A549 (cell line): ENCODE measurements around the gene PDE3A. TPM values are rescaled to one million over a fixed set of nuclear protein-coding genes. Genes with fewer than 3 reads are reported as not detected.

ENCODE experiments used
- ATAC-seq, 2 experiments: fragments of 200-7000 bp in 1 of 2; fragments of >200 bp in 1 of 2; cut with Nextera tagmentation in 1 of 2; cut with Tn5 transposase in 1 of 2; 3 replicates each; pipeline versions ENCODE4 v1.8.0 to v1.9.1; 2018 to 2020; ENCODE audit warnings: mild to moderate bottlenecking in 1 of 2, moderate library complexity in 1 of 2
- CTCF ChIA-PET: fragments of 300-600 bp; sonication (Branson Sonifier 250); formaldehyde crosslinking; extraction: SDS; loops from one replicate; lab custom pipeline; 2021; ENCODE audit warnings: antibody characterized with exemption, inconsistent platforms; lab: Yijun Ruan, JAX
- POLR2A ChIA-PET: fragments of 350-600 bp; formaldehyde crosslinking; extraction: SDS; loops from one replicate; lab custom pipeline; 2021; ENCODE audit warnings: antibody characterized with exemption, inconsistent platforms; lab: Yijun Ruan, JAX
- DNase-seq, 2 experiments: peaks; one replicate each; pipeline versions ENCODE4 v3.0.0 to v3.0.0-alpha.2; 2011 to 2016; ENCODE audit warnings: low read depth in 1 of 2, low spot score in 1 of 2
- FAIRE-seq: peaks from 2 replicates; lab custom pipeline; 2011; peaks lifted over from hg19 to GRCh38; lab: Jason Lieb, UNC
- H3K27ac ChIP-seq, 2 experiments: fragments of >200 bp; sonication (Bioruptor Twin); formaldehyde crosslinking; 3 replicates each; pipeline ENCODE4 v1.5.1; 2016 to 2017
- H3K4me1 ChIP-seq: fragments of >200 bp; sonication (Bioruptor Twin); formaldehyde crosslinking; 3 replicates; pipeline ENCODE4 v1.6.1; 2016
- H3K4me2 ChIP-seq: fragments of >200 bp; sonication (Bioruptor Twin); formaldehyde crosslinking; 3 replicates; pipeline ENCODE4 v1.6.1; 2016
- H3K4me3 ChIP-seq: fragments of >200 bp; sonication (Bioruptor Twin); formaldehyde crosslinking; 3 replicates; pipeline ENCODE4 v1.5.1; 2016
- H3K9me3 ChIP-seq: fragments of >200 bp; sonication (Bioruptor Twin); formaldehyde crosslinking; 3 replicates; pipeline ENCODE4 v1.6.1; 2016
- ATOH8 ChIP-seq: fragments of 250-450 bp; sonication (Bioruptor Pico); IDR thresholded peaks from 2 replicates; pipeline ENCODE4 v1.5.0; 2020; ENCODE audit warnings: low read depth, mild to moderate bottlenecking, moderate library complexity
- BHLHE40 ChIP-seq: IDR thresholded peaks from 2 replicates; pipeline ENCODE4 v1.6.1; 2012; ENCODE audit warnings: low read depth, low read length, inconsistent platforms
- CBX2 ChIP-seq: fragments of 200-600 bp; sonication (generic); IDR thresholded peaks from 2 replicates; pipeline ENCODE4 v1.6.1; 2016; ENCODE audit warnings: low read depth, mild to moderate bottlenecking, borderline replicate concordance
- CEBPB ChIP-seq, 2 experiments: fragments of >200 bp in 1 of 2; sonication (Bioruptor Twin) in 1 of 2; formaldehyde crosslinking in 1 of 2; IDR thresholded peaks; 2 replicates each; pipeline ENCODE4 v1.6.1; 2012 to 2016
- CHD4 ChIP-seq: fragments of 200-600 bp; sonication (generic); IDR thresholded peaks from 2 replicates; pipeline ENCODE4 v1.6.1; 2016; ENCODE audit warnings: antibody characterized with exemption, mild to moderate bottlenecking, borderline replicate concordance
- EHF ChIP-seq: fragments of 250-450 bp; sonication (Bioruptor Pico); IDR thresholded peaks from 2 replicates; pipeline ENCODE4 v1.5.0; 2020; ENCODE audit warnings: mild to moderate bottlenecking
- EP300 ChIP-seq, 2 experiments: fragments of >200 bp; sonication (Bioruptor Twin); formaldehyde crosslinking; IDR thresholded peaks; 2 replicates in 1 of 2; 3 replicates in 1 of 2; pipeline ENCODE4 v1.6.1; 2016 to 2017
- HES2 ChIP-seq: fragments of >200 bp; sonication (Bioruptor Twin); formaldehyde crosslinking; IDR thresholded peaks from 2 replicates; pipeline ENCODE4 v1.6.1; 2016
- HEYL ChIP-seq: fragments of 250-450 bp; sonication (Bioruptor Pico); IDR thresholded peaks from 2 replicates; pipeline ENCODE4 v1.8.0; 2021; ENCODE audit warnings: mild to moderate bottlenecking, moderate library complexity
- HOXA7 ChIP-seq: fragments of 250-450 bp; sonication (Bioruptor Pico); IDR thresholded peaks from 2 replicates; pipeline ENCODE4 v1.5.0; 2020; ENCODE audit warnings: mild to moderate bottlenecking, moderate library complexity
- JUN ChIP-seq, 2 experiments: fragments of >200 bp; sonication (Bioruptor Twin); formaldehyde crosslinking; IDR thresholded peaks; 2 replicates in 1 of 2; 3 replicates in 1 of 2; pipeline ENCODE4 v1.6.1; 2016 to 2017
- KDM5A ChIP-seq: fragments of 200-600 bp; sonication (generic); IDR thresholded peaks from 2 replicates; pipeline ENCODE4 v1.6.1; 2016; ENCODE audit warnings: antibody characterized with exemption, mild to moderate bottlenecking
- MAZ ChIP-seq: fragments of 150-350 bp; IDR thresholded peaks from 2 replicates; pipeline ENCODE4 v1.6.1; 2014; ENCODE audit warnings: antibody characterized with exemption, low read depth, low read length, borderline replicate concordance
- MYC ChIP-seq: IDR thresholded peaks from 2 replicates; pipeline ENCODE4 v1.6.1; 2012; ENCODE audit warnings: mild to moderate bottlenecking, inconsistent platforms, low read length, improper control_type of control experiment, borderline replicate concordance
- NPAS2 ChIP-seq: fragments of 250-450 bp; sonication (Bioruptor Pico); IDR thresholded peaks from 2 replicates; pipeline ENCODE4 v1.8.0; 2022; ENCODE audit warnings: mild to moderate bottlenecking, moderate library complexity, borderline replicate concordance
- PHF8 ChIP-seq: fragments of 200-600 bp; sonication (generic); IDR thresholded peaks from 2 replicates; pipeline ENCODE4 v1.6.1; 2016; ENCODE audit warnings: low read depth, mild to moderate bottlenecking, antibody characterized with exemption, moderate library complexity, borderline replicate concordance
- RAD21 ChIP-seq, 2 experiments: fragments of >200 bp in 1 of 2; sonication (Bioruptor Twin) in 1 of 2; formaldehyde crosslinking in 1 of 2; IDR thresholded peaks in 1 of 2; conservative IDR thresholded peaks in 1 of 2; 2 replicates in 1 of 2; 3 replicates in 1 of 2; pipeline ENCODE4 v1.6.1; 2012 to 2018; ENCODE audit warnings: inconsistent platforms in 1 of 2
- REST ChIP-seq: fragments of 200-600 bp; sonication (generic); IDR thresholded peaks from 2 replicates; pipeline ENCODE4 v1.6.1; 2016; ENCODE audit warnings: antibody characterized with exemption, mild to moderate bottlenecking, moderate library complexity
- RFX5 ChIP-seq: fragments of 450-650 bp; IDR thresholded peaks from 2 replicates; pipeline ENCODE4 v1.7.1; 2014; ENCODE audit warnings: antibody characterized with exemption, mild to moderate bottlenecking, moderate library complexity
- TP53 ChIP-seq: fragments of 250-450 bp; sonication (Bioruptor Pico); IDR thresholded peaks from 2 replicates; pipeline ENCODE4 v1.5.0; 2021; ENCODE audit warnings: mild to moderate bottlenecking, moderate library complexity
- ZNF302 ChIP-seq: fragments of 250-450 bp; sonication (Bioruptor Pico); IDR thresholded peaks from 2 replicates; pipeline ENCODE4 v1.9.0; 2021; ENCODE audit warnings: inconsistent platforms, mild to moderate bottlenecking, moderate library complexity
- ZSCAN20 ChIP-seq: fragments of 250-450 bp; sonication (Bioruptor Pico); IDR thresholded peaks from 2 replicates; pipeline ENCODE4 v1.8.0; 2022; ENCODE audit warnings: mild to moderate bottlenecking, moderate library complexity
- WGBS: methylation state at CpG from one replicate; pipeline ENCODE4 v1.1.6; 2017; ENCODE audit errors: missing lambda C conversion rate; 5-methylcytosine and 5-hydroxymethylcytosine counted together
- polyA plus RNA-seq, 4 experiments: library from polyadenylated mRNA; depleted of rRNA in 3 of 4; stranded (reverse); fragments of >200 nt; fragmentation: RNase III in 1 of 4; extraction: RNeasy Plus Mini Kit Qiagen cat#74134 plus additional on column Dnase treatment in 1 of 4; gene quantifications; 2 replicates in 3 of 4; 3 replicates in 1 of 4; pipeline ENCODE4 v1.2.3, GENCODE V29; 2011 to 2017
- TF ChIP-seq, protein P1 (sequence below): fragments of >200 bp; sonication (Bioruptor Twin); formaldehyde crosslinking; IDR thresholded peaks from 3 replicates; pipeline ENCODE4 v1.6.1; 2016

The PDE3A gene
- polyA plus RNA-seq, 2 of the 4 experiments (the other 2 are of a cell fraction) = 7.6 to 12.7 TPM

DNA sequence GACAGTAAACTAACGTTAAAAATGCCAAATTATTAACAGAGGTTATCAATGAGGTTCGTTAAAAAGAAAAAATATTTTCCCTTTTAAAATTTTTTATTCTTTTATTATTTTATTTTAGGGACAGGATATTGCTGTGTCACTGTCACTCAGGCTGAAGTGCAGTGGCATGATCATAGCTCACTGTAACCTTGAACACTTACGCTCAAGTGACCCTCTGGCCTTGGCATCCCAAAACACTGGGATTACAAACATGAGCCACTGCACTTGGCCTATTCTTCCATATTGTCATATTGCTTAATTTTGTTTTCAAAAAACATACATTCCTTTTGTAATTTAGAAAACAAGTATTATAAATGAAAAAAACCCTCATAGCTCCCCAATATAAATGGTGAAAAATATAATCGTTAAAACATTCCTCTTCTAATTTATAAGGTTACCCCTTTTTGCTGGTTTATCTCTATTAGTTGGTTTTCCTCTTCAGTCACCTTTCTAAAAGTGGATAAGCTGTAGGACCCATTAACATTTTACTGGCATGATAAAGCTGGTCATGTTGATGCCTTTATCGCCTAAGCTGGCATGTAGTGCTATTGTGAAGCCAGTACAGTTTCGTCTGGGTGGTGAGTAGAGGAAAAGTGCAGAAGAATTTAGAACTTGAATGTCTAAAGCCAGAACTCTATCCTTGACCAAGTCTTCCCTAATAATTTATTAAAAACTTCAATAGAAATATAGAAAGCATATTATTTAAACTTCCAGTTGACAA lies 27.6 kb downstream of the PDE3A start:
- H3K4me1 ChIP-seq = peaks cover 9% of the 10 kb centered on the region; the same call in 1 of the 3 replicates
- TF ChIP-seq PHF8 (no peak), ZSCAN20 (no peak), CEBPB (IDR thresholded peaks at IDR 0.05) (no peak), RFX5 (no peak), EP300 (IDR thresholded peaks at IDR 0.05) (no peak), KDM5A (no peak), RAD21 (conservative IDR thresholded peaks at IDR 0.05 in 1 of 2, IDR thresholded peaks at IDR 0.05 in 1 of 2) (no peak), EHF (CRISPR knock-in tag) (no peak), ZNF302 (no peak), REST (no peak), HOXA7 (CRISPR knock-in tag) (no peak), BHLHE40 (no peak), TP53 (CRISPR knock-in tag) (no peak), HES2 (no peak), NPAS2 (CRISPR knock-in tag) (no peak), JUN (IDR thresholded peaks at IDR 0.05) (no peak), CHD4 (no peak), CBX2 (no peak)
- no peak overlapping the region for H3K27ac ChIP-seq
- no peaks in the 10 kb centered on the region for H3K9me3 ChIP-seq
- ATAC-seq (no peak), DNase-seq (no peak), FAIRE-seq (no peak)
- WGBS = 76% methylated on average over 6 of the region's 6 CpGs
- ChIA-PET CTCF (interaction anchor here (0.6 to 1.1 kb wide), 2 partner anchors 19 to 131 kb away, joined by 3 to 5 read pairs; no protein-coding TSS in a partner anchor), POLR2A (no interaction called here)
- H3K4me3 ChIP-seq = no peak overlapping the region
- no peak overlapping the region for H3K4me2 ChIP-seq

GRCh38 chr12:20398686-20399085 lies 30.3 kb downstream of the PDE3A start:
- Histone ChIP-seq H3K27ac (no peak overlapping the region), H3K4me1 (peaks cover 13% of the 10 kb centered on the region; the same call in 2 of the 3 replicates), H3K4me3 (no peak overlapping the region), H3K9me3 (no peaks in the 10 kb centered on the region), H3K4me2 (no peak overlapping the region)
- DNase-seq = no peak
- POLR2A ChIA-PET = no interaction called here
- WGBS = 65% methylated on average over 2 of the region's 2 CpGs
- no peak for ATAC-seq
- FAIRE-seq = no peak
- CTCF ChIA-PET = no interaction called here
- TF ChIP-seq EHF (CRISPR knock-in tag) (no peak), RFX5 (no peak), NPAS2 (CRISPR knock-in tag) (no peak), HEYL (CRISPR knock-in tag) (no peak), MYC (no peak), ATOH8 (no peak), MAZ (no peak)
- TF ChIP-seq, protein P1, sequence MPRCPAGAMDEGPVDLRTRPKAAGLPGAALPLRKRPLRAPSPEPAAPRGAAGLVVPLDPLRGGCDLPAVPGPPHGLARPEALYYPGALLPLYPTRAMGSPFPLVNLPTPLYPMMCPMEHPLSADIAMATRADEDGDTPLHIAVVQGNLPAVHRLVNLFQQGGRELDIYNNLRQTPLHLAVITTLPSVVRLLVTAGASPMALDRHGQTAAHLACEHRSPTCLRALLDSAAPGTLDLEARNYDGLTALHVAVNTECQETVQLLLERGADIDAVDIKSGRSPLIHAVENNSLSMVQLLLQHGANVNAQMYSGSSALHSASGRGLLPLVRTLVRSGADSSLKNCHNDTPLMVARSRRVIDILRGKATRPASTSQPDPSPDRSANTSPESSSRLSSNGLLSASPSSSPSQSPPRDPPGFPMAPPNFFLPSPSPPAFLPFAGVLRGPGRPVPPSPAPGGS = no peak
